Measurements from ENCODE around the gene RGR.

The RGR gene

GRCh38 chr10:84244651-84245270 lies at the start of gene RGR:
Gene RGR, plus strand, starts transcription at chr10:84245053. Its CDS starts 38 bp downstream, at chr10:84245091.
- no peak for DNase-seq (ENCODE audit: low read depth)

- no peak for DNase-seq (ENCODE audit: low read depth)
These were observed 48.8 kb upstream of the RGR start for GRCh38 chr10:84196083-84196482.

- DNase-seq (ENCODE audit: low read depth), result no peak
These were observed 47.9 kb upstream of the RGR start for GRCh38 chr10:84196941-84197340.

- no peak for DNase-seq (ENCODE audit: low read depth)
These were observed 47.2 kb upstream of the RGR start for GRCh38 chr10:84197643-84198042.

- no peak for DNase-seq (ENCODE audit: low read depth)
These were observed 46.5 kb upstream of the RGR start for GRCh38 chr10:84198206-84198915.

GRCh38 chr10:84200537-84201243 lies 44.2 kb upstream of the RGR start:
- DNase-seq (ENCODE audit: low read depth), result no peak

GRCh38 chr10:84201244-84201606 lies 43.6 kb upstream of the RGR start:
- no peak for DNase-seq (ENCODE audit: low read depth)

- no peak for DNase-seq (ENCODE audit: low read depth)
These were observed 43.2 kb upstream of the RGR start for GRCh38 chr10:84201682-84202081.

GRCh38 chr10:84202349-84202748 lies 42.5 kb upstream of the RGR start:
- DNase-seq (ENCODE audit: low read depth), result no peak

- DNase-seq (ENCODE audit: low read depth), result peak; percentile 21
These were observed 40.7 kb upstream of the RGR start for GRCh38 chr10:84204122-84204521.

GRCh38 chr10:84204610-84205009 lies 40.2 kb upstream of the RGR start:
- DNase-seq (ENCODE audit: low read depth), result no peak

- DNase-seq (ENCODE audit: low read depth), result peak; percentile 53
These were observed 39.6 kb upstream of the RGR start for GRCh38 chr10:84205049-84205852.

- DNase-seq (ENCODE audit: low read depth), result no peak
These were observed 38.9 kb upstream of the RGR start for GRCh38 chr10:84205853-84206525.

- no peak for DNase-seq (ENCODE audit: low read depth)
These were observed 36.8 kb upstream of the RGR start for GRCh38 chr10:84208023-84208422.

GRCh38 chr10:84211566-84211965 lies 33.3 kb upstream of the RGR start:
- DNase-seq (ENCODE audit: low read depth), result no peak

GRCh38 chr10:84212014-84212413 lies 32.8 kb upstream of the RGR start:
- no peak for DNase-seq (ENCODE audit: low read depth)

GRCh38 chr10:84213076-84213475 lies 31.8 kb upstream of the RGR start:
- no peak for DNase-seq (ENCODE audit: low read depth)

GRCh38 chr10:84214046-84214572 lies 30.7 kb upstream of the RGR start:
- no peak for DNase-seq (ENCODE audit: low read depth)

- DNase-seq (ENCODE audit: low read depth), result no peak
These were observed 30.1 kb upstream of the RGR start for GRCh38 chr10:84214612-84215235.

GRCh38 chr10:84216834-84217233 lies 28.0 kb upstream of the RGR start:
- no peak for DNase-seq (ENCODE audit: low read depth)

GRCh38 chr10:84217746-84218145 lies 27.1 kb upstream of the RGR start:
- no peak for DNase-seq (ENCODE audit: low read depth)
